Naive B cell (primary cell): ENCODE data around the gene LPP. TPM values are rescaled to one million over a fixed set of nuclear protein-coding genes. Genes with fewer than 3 reads are reported as not detected.

Experiments used
- ATAC-seq, 2 donors: fragments of 150-1000 bp; cut with Tn5 transposase; 2 replicates each; pipeline ENCODE4 v1.10.0; 2021; ENCODE audit warnings: low read depth in 2 of 2, mild to moderate bottlenecking in 2 of 2, moderate library complexity in 2 of 2
- DNase-seq: peaks from one replicate; pipeline ENCODE4 v3.0.0; 2022
- H3K27ac Mint-ChIP-seq, 6 donors: one replicate each; pipeline ENCODE4 v1.8.0; 2020 to 2022; ENCODE audit warnings: mild to moderate bottlenecking in 6 of 6, mixed read lengths in 6 of 6, moderate library complexity in 5 of 6, inconsistent platforms in 2 of 6
- H3K27me3 Mint-ChIP-seq, 3 donors: one replicate each; pipeline ENCODE4 v1.8.0; 2021 to 2022; ENCODE audit warnings: mixed read lengths in 3 of 3, mild to moderate bottlenecking in 1 of 3
- H3K36me3 Mint-ChIP-seq, 2 donors: one replicate each; pipeline ENCODE4 v1.8.0; 2020 to 2022; ENCODE audit warnings: mixed read lengths in 2 of 2, inconsistent platforms in 1 of 2, mild to moderate bottlenecking in 1 of 2
- H3K4me1 Mint-ChIP-seq, 3 donors: one replicate each; pipeline ENCODE4 v1.8.0; 2020 to 2022; ENCODE audit warnings: mixed read lengths in 3 of 3, inconsistent platforms in 1 of 3, mild to moderate bottlenecking in 1 of 3, moderate library complexity in 1 of 3
- H3K4me3 Mint-ChIP-seq, 8 donors: one replicate each; pipeline ENCODE4 v1.8.0; 2020 to 2022; ENCODE audit warnings: mild to moderate bottlenecking in 8 of 8, mixed read lengths in 8 of 8, moderate library complexity in 8 of 8, inconsistent platforms in 2 of 8
- H3K9me3 Mint-ChIP-seq, 7 donors: one replicate each; pipeline ENCODE4 v1.8.0; 2020 to 2022; ENCODE audit warnings: mixed read lengths in 7 of 7, mild to moderate bottlenecking in 5 of 7, inconsistent platforms in 2 of 7, moderate library complexity in 1 of 7
- polyA plus RNA-seq, 6 donors: library from polyadenylated mRNA; unstranded; fragments of 300-500 nt; fragmentation: Illumina TruSeq; gene quantifications; one replicate each; pipeline ENCODE4 v1.2.3, GENCODE V29; 2021; ENCODE audit warnings: low read depth in 6 of 6

LPP gene
- polyA plus RNA-seq, 6 donors from 2014 or later, result 9.6 to 58.6 (median 25.4) TPM

- ATAC-seq, result no peak
- no peaks in the 10 kb centered on the region for H3K27me3 Mint-ChIP-seq
- no peak overlapping the region for H3K27ac Mint-ChIP-seq
- H3K4me3 Mint-ChIP-seq, result no peak overlapping the region
- H3K4me1 Mint-ChIP-seq, result peaks cover 37 to 52% (median 45%) of the 10 kb centered on the region in 3 donors
- H3K36me3 Mint-ChIP-seq, result peaks cover 9 to 15% of the 10 kb centered on the region in 2 donors
- no peaks in the 10 kb centered on the region for H3K9me3 Mint-ChIP-seq
- no peak for DNase-seq
These were observed 173.5 kb downstream of the LPP start for GRCh38 chr3:188327433-188327832.

- Mint-ChIP-seq H3K27ac (peak overlapping the region in 3 of 6 donors; percentile 45 to 72 (median 70)), H3K4me1 (peaks cover 13 to 34% (median 31%) of the 10 kb centered on the region in 3 donors), H3K4me3 (peak overlapping the region in 4 of 8 donors; percentile 12 to 57 (median 40)), H3K36me3 (peaks cover 9% of the 10 kb centered on the region in 2 donors), H3K9me3 (peaks cover 0 to 4% (median 0%) of the 10 kb centered on the region in 7 donors), H3K27me3 (no peaks in the 10 kb centered on the region)
- DNase-seq, result no peak
- ATAC-seq, result no peak
These were observed 176.2 kb downstream of the LPP start for GRCh38 chr3:188330138-188330537.

DNA sequence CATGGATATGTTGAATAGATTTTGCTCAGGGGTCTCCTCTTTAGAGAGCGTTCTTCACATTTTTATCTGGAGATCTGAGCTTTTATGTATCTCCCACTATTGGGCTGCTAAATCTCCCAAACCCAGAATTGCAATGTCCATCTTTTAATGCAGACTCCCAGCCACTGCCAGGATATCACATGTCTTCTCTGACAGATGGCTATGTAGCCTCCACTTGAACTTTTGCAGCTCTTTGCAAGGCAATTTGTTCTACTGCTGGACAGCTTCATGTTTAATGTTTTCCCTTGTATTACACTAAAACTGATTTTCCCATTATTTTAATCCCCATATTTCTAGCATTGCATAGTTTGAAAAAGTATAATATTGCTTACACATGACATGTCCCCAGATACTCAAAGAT is 177.2 kb downstream of the LPP start:
- Mint-ChIP-seq H3K9me3 (peaks cover 0 to 5% (median 0%) of the 10 kb centered on the region in 7 donors), H3K4me1 (peaks cover 13 to 30% (median 27%) of the 10 kb centered on the region in 3 donors), H3K27me3 (no peaks in the 10 kb centered on the region), H3K4me3 (no peak overlapping the region), H3K27ac (peak overlapping the region in 1 of 6 donors; percentile 10), H3K36me3 (peaks cover 8 to 16% of the 10 kb centered on the region in 2 donors)
- no peak for ATAC-seq
- DNase-seq, result no peak

GRCh38 chr3:188332085-188332484 is 178.1 kb downstream of the LPP start:
- Mint-ChIP-seq H3K9me3 (peaks cover 0 to 5% (median 0%) of the 10 kb centered on the region in 7 donors), H3K4me1 (peaks cover 13 to 29% (median 26%) of the 10 kb centered on the region in 3 donors), H3K4me3 (no peak overlapping the region), H3K27ac (no peak overlapping the region), H3K27me3 (no peaks in the 10 kb centered on the region), H3K36me3 (peaks cover 6 to 19% of the 10 kb centered on the region in 2 donors)
- ATAC-seq (no peak), DNase-seq (no peak)

GRCh38 chr3:188335656-188336055 is 181.7 kb downstream of the LPP start:
- Mint-ChIP-seq H3K9me3 (peaks cover 0 to 5% (median 0%) of the 10 kb centered on the region in 7 donors), H3K4me1 (peaks cover 23 to 43% (median 35%) of the 10 kb centered on the region in 3 donors), H3K27me3 (no peaks in the 10 kb centered on the region), H3K36me3 (peaks cover 6 to 19% of the 10 kb centered on the region in 2 donors), H3K27ac (no peak overlapping the region), H3K4me3 (peak overlapping the region in 1 of 8 donors; percentile 37)
- no peak for ATAC-seq
- DNase-seq, result no peak

DNA sequence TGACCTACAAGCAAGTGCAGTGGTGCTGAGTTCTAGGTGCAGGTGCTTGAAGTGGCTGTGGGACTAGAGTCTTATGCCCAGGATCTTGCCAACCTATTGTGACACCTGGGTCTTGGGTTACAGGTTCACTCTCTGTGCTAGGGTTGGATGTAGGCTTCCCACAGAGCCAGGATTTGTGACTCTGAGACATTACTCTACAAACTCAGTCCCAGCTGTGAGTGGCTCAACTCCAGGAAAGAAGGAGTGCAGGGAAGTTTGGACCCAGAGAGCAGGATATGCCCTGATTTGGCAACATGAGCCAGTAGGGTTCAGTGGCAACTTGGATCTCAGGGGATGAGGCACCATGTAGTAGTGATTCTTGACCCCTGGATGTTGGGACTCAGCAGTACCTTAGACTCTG is 182.2 kb downstream of the LPP start:
- peaks cover 27 to 43% (median 34%) of the 10 kb centered on the region in 3 donors for H3K4me1 Mint-ChIP-seq

GRCh38 chr3:188337232-188337631 is 183.3 kb downstream of the LPP start:
- Mint-ChIP-seq H3K4me3 (no peak overlapping the region), H3K36me3 (peaks cover 6 to 10% of the 10 kb centered on the region in 2 donors), H3K9me3 (peaks cover 0 to 5% (median 0%) of the 10 kb centered on the region in 7 donors), H3K27me3 (no peaks in the 10 kb centered on the region), H3K4me1 (peaks cover 28 to 48% (median 37%) of the 10 kb centered on the region in 3 donors), H3K27ac (peak overlapping the region in 3 of 6 donors; percentile 59 to 93 (median 62))
- ATAC-seq, result no peak
- no peak for DNase-seq

More for the DNA sequence above, 182.2 kb downstream of the LPP start:
- Mint-ChIP-seq H3K27me3 (no peaks in the 10 kb centered on the region), H3K36me3 (peaks cover 6 to 16% of the 10 kb centered on the region in 2 donors), H3K27ac (peak overlapping the region in 3 of 6 donors; percentile 11 to 83 (median 34)), H3K4me3 (no peak overlapping the region), H3K9me3 (peaks cover 0 to 5% (median 0%) of the 10 kb centered on the region in 7 donors)
- ATAC-seq, result no peak
- DNase-seq, result no peak

DNA sequence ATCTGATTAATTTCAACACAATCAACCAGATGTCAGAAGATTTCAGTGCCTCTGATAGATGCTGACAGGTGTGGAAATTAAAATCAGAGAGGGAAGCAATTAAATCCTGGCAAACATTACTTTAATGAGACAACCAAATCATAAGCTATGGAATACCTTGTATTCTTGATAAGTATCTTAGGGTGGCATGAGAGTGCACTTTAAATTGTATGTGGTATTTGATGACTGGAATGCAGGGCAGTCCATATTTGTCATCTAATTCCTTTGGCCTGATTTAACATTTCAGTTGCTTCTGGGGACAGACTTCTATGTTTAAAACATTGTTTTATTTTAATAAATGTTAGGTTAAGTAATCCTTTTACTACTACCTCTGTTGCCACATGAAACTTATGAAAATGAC is 184.1 kb downstream of the LPP start:
- Mint-ChIP-seq H3K4me3 (no peak overlapping the region), H3K4me1 (peaks cover 28 to 48% (median 37%) of the 10 kb centered on the region in 3 donors), H3K36me3 (peaks cover 6 to 10% of the 10 kb centered on the region in 2 donors), H3K27me3 (no peaks in the 10 kb centered on the region), H3K27ac (peak overlapping the region in 2 of 6 donors; percentile 47 to 59), H3K9me3 (peaks cover 0 to 5% (median 0%) of the 10 kb centered on the region in 7 donors)
- ATAC-seq, result no peak
- no peak for DNase-seq

DNA sequence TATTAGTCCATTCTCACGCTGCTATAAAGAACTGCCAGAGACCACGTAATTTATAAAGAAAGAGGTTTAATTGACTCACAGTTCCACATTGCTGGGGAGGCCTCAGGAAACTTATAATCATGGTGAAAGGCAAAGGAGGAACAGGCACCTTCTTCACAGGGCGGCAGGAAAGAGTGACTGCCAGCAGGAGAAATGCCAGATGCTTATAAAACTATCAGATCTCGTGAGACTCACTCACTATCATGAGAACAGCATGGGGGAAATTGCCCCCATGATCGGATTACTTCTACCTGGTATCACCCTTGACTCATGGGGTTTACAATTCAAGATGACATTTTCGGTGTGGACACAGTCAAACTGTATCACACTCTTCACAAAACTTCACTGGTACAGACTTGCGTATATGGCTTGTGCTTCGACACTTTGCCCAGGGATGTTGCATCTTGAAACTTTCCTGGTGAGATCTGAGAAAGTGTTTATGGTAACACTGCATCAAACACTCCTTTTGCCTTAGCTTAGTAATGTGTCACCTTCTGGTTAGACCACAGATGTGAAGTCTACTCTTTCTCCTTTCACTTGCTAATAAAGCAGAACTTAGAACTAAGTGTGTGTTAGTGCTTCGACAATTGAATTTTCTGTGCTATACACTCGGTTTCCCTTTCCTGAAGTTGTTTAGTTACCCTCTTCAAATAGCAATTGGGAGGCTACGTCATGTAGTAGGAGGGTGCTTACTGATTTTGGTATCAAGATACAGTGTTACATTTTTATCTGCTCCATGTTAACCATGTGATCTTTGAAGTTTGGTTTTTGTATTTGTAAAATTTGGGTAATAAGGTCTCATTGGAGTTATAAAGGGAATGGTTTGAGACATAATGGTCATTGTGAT is 185.7 kb downstream of the LPP start:
- Mint-ChIP-seq H3K27ac (peak overlapping the region in 5 of 6 donors; percentile 3 to 74 (median 27)), H3K36me3 (peaks cover 10 to 11% of the 10 kb centered on the region in 2 donors), H3K9me3 (peaks cover 0 to 5% (median 0%) of the 10 kb centered on the region in 7 donors), H3K27me3 (no peaks in the 10 kb centered on the region), H3K4me3 (peak overlapping the region in 4 of 8 donors; percentile 21 to 40 (median 36)), H3K4me1 (peaks cover 28 to 43% (median 33%) of the 10 kb centered on the region in 3 donors)
- DNase-seq, result no peak
- ATAC-seq, result peak; percentile 74 to 86

- no peak for ATAC-seq
- H3K36me3 Mint-ChIP-seq, result peaks cover 0 to 5% of the 10 kb centered on the region in 2 donors
These were observed 187.5 kb downstream of the LPP start for GRCh38 chr3:188341501-188341900.

GRCh38 chr3:188342991-188343732 is 189.2 kb downstream of the LPP start:
- no peaks in the 10 kb centered on the region for H3K9me3 Mint-ChIP-seq
- H3K27ac Mint-ChIP-seq, result peak overlapping the region in 3 of 6 donors; percentile 4 to 71 (median 29)
- H3K4me3 Mint-ChIP-seq, result no peak overlapping the region
- H3K4me1 Mint-ChIP-seq, result peaks cover 28 to 46% (median 35%) of the 10 kb centered on the region in 3 donors
- no peaks in the 10 kb centered on the region for H3K27me3 Mint-ChIP-seq
- ATAC-seq (no peak), DNase-seq (no peak)
- H3K36me3 Mint-ChIP-seq, result peaks cover 0 to 5% of the 10 kb centered on the region in 2 donors

More at GRCh38 chr3:188341501-188341900, 187.5 kb downstream of the LPP start:
- Mint-ChIP-seq H3K9me3 (no peaks in the 10 kb centered on the region), H3K27me3 (no peaks in the 10 kb centered on the region), H3K4me3 (no peak overlapping the region), H3K4me1 (peaks cover 33 to 50% (median 35%) of the 10 kb centered on the region in 3 donors), H3K27ac (peak overlapping the region in 2 of 6 donors; percentile 46 to 58)
- no peak for DNase-seq

GRCh38 chr3:188343894-188344293 is 189.9 kb downstream of the LPP start:
- ATAC-seq, result no peak
- Mint-ChIP-seq H3K36me3 (peaks cover 0 to 5% of the 10 kb centered on the region in 2 donors), H3K27me3 (no peaks in the 10 kb centered on the region), H3K4me1 (peaks cover 25 to 45% (median 34%) of the 10 kb centered on the region in 3 donors), H3K27ac (peak overlapping the region in 1 of 6 donors; percentile 12), H3K4me3 (no peak overlapping the region), H3K9me3 (no peaks in the 10 kb centered on the region)
- DNase-seq, result no peak

GRCh38 chr3:188345223-188345622 is 191.3 kb downstream of the LPP start:
- Mint-ChIP-seq H3K9me3 (no peaks in the 10 kb centered on the region), H3K4me1 (peaks cover 20 to 40% (median 30%) of the 10 kb centered on the region in 3 donors), H3K36me3 (peaks cover 0 to 5% of the 10 kb centered on the region in 2 donors), H3K4me3 (no peak overlapping the region), H3K27me3 (no peaks in the 10 kb centered on the region), H3K27ac (peak overlapping the region in 1 of 6 donors; percentile 73)
- ATAC-seq (no peak), DNase-seq (no peak)
